GM19438 (cell line): ENCODE results near the gene ATXN2.
"Not testable (repeated sequence)": the region's sequence is repeated elsewhere in the genome, so short reads cannot be mapped to it uniquely, and the experiment has no call there.

ENCODE experiments used
- ATAC-seq: cut with Tn5 transposase; IDR thresholded peaks from one replicate; pipeline ENCODE4 v1.9.1; 2021; ENCODE audit warnings: low read depth; ENCODE audit not compliant: unreplicated experiment

ATXN2 gene

DNA sequence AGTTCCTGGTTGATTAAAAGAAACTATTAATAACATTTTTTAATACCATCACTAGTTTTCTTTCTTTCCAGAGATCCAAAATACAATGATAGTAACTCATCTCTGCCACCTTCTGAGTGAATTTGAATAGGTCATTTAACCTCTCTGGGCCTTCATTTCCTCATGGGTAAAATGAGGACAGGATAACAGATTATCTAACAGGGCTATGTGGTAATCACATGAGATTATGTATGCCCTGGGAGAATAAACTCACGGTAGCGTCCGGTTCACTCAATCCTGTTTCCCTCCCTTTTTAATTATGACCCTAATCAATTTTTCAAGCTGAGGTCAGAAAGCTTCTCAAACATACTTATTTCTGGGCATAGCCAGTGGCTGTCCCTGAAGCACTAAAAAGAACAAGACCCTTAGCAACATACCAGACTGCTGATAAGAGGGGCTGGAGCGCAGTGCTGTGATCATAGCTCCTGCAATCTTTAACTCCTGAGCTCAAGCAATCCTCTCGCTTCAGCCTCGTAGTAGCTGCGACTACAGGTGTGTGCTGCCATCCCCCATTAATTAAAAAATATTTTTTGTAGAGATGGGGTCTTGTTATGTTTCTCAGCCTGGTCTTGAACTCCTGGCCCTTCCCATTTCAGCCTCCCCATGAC, 24.2 kb downstream of the ATXN2 start:
- no peak for ATAC-seq

DNA sequence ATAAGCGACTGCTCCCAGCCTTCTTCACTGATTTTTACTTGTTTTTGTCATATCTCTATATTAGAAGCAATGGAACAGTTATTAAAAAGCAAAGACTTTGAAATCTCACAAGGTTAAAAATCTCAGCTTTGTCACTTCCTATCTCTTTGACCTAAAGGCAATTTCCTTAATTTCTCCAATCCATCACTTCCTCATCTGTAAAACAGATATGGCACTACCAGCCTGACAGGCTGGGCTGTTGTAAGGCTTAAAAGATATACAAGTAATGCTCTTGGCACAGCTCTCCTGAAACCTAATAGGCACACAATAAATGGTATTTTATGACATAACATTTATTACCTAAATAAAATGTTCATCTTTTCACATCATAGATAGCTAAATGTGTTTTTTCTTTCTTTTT, 25.6 kb downstream of the ATXN2 start:
- no peak for ATAC-seq

- no peak for ATAC-seq
Observed at GRCh38 chr12:111570084-111570961, 28.8 kb downstream of the ATXN2 start.

GRCh38 chr12:111569363-111570083, 29.6 kb downstream of the ATXN2 start:
- ATAC-seq: no peak

GRCh38 chr12:111560844-111561243, 38.3 kb downstream of the ATXN2 start:
- ATAC-seq: not testable (repeated sequence)

DNA sequence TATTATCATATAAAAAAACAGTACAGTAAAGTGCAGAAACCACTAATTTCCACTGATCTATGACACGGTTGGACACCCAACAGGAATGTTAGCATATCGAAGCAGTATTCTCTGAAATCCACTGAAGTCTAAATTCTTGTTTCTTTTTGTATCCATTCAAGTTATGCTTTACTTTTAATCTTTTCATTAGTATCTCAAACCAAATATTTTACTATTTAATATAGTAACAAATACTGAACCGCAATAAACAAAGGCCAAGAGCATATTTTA, 41.1 kb downstream of the ATXN2 start:
- no peak for ATAC-seq

GRCh38 chr12:111557271-111558106, 41.6 kb downstream of the ATXN2 start:
- ATAC-seq: no peak

GRCh38 chr12:111556676-111557075, 42.4 kb downstream of the ATXN2 start:
- ATAC-seq: no peak

GRCh38 chr12:111555313-111555712, 43.8 kb downstream of the ATXN2 start:
- not testable (repeated sequence) for ATAC-seq

DNA sequence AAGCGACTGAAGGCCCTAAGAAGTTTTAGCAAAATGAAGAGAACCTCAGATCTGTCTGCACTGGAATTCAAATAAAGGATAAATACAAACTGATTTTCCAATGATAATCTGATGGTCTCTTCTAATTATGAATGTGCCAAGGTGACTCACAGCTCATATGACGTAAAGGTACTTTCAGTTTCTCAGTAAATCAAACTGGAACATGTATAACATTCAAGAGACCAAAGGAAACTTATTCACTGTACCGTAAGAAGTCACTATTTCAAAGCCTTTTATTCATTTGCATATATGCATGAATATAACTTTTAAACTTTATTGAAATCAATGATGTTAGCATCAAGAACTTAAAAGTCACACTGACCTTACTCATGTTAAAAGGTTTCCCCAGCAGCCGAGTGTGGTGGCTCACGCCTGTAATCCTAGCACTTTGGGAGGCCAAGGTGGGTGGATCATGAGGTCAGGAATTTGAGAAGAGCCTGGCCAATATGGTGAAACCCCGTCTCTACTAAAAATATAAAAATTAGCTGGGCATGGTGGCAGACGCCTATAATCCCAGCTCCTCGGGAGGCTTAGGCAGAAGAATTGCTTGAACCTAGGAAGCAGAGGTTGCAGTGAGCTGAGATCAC, 52.2 kb downstream of the ATXN2 start:
- ATAC-seq: no peak

DNA sequence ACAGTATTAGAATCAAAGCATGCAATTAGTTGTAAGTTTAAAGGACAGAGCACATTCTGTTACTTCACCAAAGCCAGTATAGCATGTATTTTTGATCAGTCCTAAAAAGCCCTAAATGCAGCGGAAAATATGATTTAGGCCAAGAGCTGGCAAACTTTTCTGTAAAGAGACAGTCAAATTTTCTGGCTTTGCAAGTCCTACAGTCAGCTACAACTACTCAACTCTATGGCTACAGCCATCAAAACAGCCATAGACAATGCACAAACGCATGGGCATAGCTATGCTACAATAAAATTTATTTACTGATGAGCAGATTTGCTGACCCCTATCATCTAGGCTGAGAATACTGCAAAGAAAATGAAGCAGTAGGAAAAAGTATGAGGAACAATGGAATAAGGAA, 52.9 kb downstream of the ATXN2 start:
- ATAC-seq: no peak

- ATAC-seq: no peak
Observed at GRCh38 chr12:111544032-111544431, 55.1 kb downstream of the ATXN2 start.

- no peak for ATAC-seq
Observed at GRCh38 chr12:111532751-111533150, 66.4 kb downstream of the ATXN2 start.

DNA sequence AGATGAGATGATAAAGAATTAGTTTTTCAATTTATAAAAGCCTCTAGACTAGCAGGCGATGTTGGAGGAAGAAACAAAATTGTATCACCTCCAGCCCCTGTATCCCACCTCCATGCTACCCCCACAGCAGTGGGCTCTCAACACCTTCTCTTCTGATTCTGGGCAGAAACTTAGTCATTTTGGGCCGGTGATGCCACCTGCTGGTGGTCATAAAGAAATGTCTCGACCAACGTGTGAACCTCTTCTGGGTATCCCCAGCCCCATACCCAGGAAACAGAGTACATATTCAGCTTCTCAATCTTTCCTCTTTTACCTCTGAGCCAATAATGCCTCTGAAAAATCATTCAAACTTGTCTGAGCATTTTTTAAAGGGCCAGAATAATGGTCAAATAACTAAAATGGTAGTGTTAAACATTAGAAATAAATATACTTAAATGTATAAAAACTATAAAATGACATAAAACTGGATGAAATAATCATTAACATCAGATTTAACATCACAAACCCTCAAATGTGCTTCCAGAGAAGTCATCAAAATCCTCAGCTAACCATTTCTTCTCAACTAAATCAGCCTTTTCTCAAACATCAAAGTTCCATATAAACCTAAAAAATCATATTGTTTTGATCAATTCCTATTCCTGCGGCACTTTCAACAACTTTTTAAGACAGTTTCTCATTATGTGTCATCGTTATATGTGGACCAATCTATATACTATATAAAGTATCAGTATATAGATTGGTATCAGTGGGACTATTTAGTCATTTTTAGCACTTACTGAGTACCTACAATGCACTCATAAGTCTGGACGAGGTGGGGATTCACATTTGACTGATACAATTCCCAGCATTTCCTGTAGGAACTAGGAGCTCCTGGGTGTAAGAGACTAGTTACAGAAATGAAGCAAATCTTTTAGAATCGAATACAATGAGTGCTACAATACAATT, 69.4 kb downstream of the ATXN2 start:
- no peak for ATAC-seq

DNA sequence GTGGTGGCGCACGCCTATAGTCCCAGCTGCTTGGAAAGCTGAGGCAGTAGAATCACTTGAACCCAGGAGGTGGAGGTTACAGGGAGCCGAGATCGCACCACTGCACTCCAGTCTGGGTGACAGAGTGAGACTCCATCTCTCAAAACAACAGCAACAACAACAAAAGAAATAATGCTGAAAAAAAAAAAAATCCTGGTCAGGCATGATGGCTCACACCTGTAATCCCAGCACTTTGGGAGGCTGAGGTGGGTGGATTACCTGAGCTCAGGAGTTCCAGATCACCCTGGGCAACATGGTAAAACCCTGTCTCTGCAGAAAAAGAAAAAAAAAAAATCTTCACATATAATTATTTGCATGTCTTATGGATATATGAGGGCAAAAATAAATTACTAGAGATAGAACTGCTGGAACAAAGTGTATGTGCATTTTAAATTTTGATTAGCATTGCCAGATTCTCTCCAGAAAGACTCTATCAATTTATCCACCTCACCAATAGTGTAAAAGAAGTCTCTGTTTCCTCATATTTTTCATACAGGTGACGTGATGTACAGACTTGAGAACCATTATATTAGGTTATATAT, 75.4 kb downstream of the ATXN2 start:
- no peak for ATAC-seq

DNA sequence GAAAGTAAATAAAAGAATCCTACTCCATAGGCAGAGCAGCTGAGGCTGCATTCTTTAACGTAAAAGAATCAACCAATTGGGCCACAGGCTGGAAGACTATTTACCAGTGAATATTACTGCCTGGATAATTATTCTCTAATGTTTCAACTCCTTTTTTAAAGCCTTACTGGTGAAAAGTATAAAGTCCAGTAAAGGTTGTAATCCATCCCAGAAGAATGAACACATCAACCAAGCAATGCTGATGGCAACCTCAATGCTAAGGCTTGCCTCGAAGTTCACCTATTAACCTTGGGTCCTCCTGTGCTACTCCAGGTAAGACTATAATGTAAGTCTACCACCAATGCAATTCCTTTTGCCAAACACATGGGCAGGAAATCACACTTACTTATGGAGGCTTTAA, 77.3 kb downstream of the ATXN2 start:
- ATAC-seq: no peak

- no peak for ATAC-seq
Observed at GRCh38 chr12:111519937-111520336, 79.2 kb downstream of the ATXN2 start.

- ATAC-seq: no peak
Observed at GRCh38 chr12:111519083-111519482, 80.0 kb downstream of the ATXN2 start.

GRCh38 chr12:111507719-111508118, 91.4 kb downstream of the ATXN2 start:
- not testable (repeated sequence) for ATAC-seq
